ENCODE results near the gene SNX32.
"Not testable (repeated sequence)": the region's sequence is repeated elsewhere in the genome, so short reads cannot be mapped to it uniquely, and the experiment has no call there.

SNX32 gene

DNA sequence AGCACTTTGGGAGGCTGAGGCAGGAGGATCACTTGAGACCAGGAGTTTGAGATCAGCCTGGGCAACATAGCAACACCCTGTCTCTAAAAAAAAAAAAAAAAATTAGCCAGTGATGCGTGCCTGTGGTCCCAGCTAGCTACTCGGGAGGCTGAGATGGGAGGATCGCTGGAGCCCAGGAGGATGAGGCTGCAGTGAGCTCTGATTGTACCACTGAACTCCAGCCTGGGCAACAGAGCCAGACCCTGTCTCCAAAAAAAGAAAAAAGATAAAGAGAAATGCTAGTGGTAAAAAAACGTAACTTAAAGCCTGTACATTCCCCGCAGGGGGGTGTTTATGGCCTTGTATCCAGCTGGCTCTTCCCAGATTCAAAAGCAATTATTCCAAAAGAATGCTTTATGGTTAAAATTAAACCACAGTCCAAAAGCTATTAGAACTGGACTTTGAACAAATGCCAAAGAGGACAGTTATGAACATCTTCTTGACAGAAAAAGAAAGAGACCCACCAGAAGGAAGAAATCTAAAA lies 16.4 kb upstream of the SNX32 start:
- peak overlapping the region; percentile 62 for H3K4me3 ChIP-seq (ENCODE audit: low read length)
- no peak for DNase-seq (ENCODE audit: low read depth, low spot score)

DNA sequence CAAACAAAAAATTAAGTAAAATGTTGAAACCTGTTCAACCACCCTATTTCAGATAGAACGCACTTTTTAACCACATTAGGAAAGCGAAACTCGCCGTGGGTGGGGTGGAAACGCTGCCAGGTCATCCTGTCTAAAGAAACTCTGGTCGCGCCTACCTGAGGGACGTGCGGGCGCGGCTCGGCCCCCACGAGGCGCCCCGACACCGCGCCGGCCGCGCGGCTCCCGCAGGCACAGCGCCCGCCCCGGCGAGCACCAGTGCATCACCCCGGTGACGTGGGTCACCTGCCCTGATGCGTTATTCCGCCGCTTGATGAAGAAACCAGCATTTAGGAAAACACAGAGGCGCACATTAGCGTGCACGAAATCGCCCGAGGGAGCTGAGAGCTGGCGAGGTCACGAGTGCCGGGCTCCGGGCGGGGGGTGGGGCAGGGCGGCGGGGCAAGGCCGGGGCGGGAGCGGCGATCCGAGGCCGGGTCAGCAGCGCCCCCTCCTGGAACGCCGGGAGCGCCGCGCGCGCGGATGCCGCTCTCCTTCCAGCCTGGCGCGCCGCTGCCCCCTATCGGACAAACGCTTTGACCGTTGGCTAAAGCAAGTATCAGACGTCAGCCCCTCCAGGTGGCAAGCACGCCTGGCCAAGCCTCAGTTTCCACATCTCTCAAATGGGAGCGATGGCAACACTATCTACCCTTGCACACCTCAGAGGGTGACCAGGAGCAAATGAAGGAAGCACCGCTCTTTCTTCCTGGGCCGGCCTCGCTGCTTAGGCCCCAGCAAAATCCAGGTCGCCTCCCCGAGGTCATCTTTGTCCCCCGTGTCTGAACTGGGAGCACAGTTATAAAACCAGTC lies 15.7 kb upstream of the SNX32 start:
- peak; percentile 67 for DNase-seq (ENCODE audit: low read depth, low spot score)
- peak overlapping the region; percentile 62 for H3K4me3 ChIP-seq (ENCODE audit: low read length)

DNA sequence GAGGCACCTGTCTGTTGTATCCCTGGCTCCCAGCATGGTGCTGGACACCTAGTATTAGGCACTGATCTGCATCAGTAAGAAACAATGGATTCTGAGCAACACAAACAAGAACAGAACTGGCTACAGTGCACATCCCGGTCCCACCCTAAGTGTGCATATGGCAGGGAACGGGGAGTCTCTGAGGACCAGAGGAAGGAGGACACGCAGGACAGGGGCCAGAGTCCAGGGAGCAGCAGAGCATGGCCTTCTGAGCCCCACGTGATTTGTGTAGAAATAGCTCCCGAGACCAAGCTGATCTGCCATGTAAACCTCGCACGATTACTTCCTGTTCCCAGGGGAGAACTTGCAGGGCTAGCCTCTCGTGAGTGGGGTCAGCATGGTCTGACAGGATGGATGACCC lies 12.7 kb upstream of the SNX32 start:
- DNase-seq (ENCODE audit: low read depth, low spot score), result no peak
- no peak overlapping the region for H3K4me3 ChIP-seq (ENCODE audit: low read length)

DNA sequence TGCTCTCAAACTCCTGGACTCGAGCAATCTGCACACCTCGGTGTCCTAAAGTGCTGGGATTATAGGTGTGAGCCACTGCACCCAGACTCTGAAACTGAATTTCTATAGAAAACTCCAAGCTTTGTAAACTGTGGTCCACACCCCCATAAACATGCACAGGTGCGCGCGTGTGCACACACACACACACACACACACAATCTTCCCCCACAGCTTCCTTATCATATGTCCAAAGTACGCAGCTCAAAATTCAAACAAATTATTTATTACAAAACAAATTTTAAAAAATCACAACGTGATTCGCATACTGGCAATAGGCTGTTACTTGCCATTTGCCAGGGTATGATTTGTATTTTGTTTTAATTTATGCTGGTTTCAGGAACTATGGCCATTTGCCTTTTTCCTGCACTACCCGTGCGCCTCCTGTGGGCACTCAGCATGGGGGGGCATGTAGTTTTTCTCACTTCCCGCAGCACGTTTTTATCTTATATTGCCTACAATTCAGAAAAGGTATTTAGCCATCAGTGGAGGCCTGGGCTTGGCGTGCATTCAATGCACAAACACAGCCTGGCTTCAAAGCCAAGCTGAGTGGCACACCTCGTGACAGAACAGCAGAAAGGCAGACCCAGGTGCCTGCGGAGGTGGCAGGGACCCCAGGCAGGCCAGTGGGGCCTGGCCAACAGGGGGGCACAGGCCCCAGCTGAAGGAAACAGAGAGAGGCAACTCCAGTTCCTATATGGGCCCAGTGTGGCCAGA lies 10.8 kb upstream of the SNX32 start:
- no peak for DNase-seq (ENCODE audit: low read depth, low spot score)
- no peak overlapping the region for H3K4me3 ChIP-seq (ENCODE audit: low read length)

DNA sequence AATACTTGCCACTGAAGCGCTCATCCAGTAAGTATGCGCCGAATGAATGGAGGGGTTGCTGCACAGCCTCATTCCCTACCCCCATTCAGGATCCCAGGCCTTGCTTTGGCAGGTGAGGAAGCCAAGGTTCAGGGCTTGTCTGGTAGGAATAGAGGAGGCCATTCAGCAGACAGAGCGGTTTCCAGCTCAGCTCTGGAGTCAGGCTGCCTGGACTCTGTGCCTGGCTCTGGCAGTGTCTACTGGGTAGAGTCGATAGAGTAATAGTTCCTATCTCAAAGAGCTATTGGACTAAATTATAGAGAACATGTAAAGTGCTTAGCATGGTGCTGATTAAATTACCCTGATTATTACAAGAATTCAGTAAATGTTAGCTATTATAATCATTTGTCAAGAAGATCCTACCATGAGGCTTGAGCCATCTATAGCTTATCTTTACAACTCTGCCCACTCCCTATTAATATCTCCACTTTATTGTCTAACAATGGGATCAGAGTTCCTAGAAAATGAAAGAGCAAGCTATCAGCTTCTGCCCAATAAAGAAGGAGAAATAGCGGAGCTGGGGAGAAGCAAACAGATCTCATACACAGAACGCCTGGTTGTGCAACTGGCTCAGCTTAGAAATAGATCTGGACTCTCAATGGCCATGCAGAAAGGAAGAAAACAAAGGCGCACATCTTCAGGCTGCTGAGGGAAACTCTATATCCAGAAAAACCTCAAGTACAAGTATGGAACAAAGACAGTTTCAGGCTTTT lies 6.6 kb upstream of the SNX32 start:
- H3K4me3 ChIP-seq (ENCODE audit: low read length), result no peak overlapping the region
- no peak for DNase-seq (ENCODE audit: low read depth, low spot score)

DNA sequence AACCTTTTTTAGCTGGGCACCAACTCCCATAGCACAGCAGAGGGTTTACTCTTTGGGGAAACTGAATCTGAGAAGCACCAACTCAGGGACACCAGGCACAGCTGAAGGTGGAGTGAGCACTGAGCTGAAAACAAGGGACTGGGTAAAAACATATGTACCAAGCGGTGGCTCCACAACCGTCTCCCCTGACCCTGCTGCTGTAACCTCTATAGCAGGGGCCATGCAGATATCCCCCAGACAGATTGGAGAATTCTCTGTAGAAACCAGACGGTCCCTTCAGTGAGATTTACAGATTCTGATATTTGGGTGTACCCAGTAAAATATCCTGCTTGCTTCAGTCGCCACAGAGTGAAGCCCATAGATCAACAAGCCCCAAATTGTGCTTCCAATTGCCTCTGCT lies 4.3 kb upstream of the SNX32 start:
- no peak for DNase-seq (ENCODE audit: low read depth, low spot score)
- H3K4me3 ChIP-seq (ENCODE audit: low read length), result no peak overlapping the region

DNA sequence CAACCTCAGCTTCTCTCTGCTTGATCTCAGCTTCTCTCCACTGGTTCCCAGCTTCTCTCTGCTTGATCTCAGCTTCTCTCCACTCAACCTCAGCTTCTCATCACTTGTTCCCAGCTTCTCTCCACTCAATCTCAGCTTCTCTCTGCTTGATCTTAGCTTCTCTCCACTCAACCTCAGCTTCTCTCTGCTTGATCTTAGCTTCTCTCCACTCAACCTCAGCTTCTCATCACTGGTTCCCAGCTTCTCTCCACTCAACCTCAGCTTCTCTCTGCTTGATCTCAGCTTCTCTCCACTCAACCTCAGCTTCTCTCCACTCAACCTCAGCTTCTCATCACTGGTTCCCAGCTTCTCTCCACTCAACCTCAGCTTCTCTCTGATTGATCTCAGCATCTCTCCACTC lies 1.5 kb upstream of the SNX32 start:
- not testable (repeated sequence) for DNase-seq (ENCODE audit: low read depth, low spot score); H3K4me3 ChIP-seq (ENCODE audit: low read length)

DNA sequence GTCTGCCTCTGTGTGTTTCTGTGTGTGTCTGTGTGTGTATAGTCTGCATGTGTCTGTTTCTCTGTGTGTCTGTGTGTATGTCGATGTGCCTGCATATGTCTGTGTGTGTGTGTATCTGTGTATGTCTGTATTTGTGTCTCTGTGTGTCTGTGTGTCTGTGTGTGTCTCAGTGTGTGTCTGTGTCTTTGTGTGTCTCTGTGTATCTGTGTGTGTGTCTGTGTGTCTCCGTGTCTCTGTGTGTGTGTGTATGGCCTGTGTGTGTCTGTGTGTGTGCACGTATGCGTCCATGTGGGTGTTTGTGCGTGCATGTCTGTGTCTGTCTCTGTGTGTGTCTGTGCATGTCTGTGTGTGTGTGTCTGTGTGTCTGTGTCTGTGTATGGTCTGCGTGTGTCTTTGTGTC lies 439 bp downstream of the SNX32 start:
- DNase-seq (ENCODE audit: low read depth, low spot score), result no peak
- peak overlapping the region; percentile 60 for H3K4me3 ChIP-seq (ENCODE audit: low read length)

DNA sequence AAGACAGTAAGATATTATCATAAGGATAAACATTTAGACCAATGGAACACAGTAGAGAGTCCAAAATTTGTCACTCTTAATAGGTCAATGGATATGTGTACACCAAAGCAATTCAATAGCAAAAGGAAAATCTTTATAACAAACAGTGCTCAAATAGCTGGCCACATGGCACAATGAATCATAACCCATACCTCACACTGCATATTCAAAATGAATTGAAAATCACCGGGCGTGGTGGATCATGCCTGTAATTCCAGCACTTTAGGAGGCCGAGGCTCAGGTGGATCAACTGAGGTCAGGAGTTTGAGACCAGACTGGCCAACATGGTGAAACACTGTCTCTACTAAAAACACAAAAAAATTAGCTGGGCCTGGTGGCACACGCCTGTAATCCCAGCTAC lies 8.4 kb downstream of the SNX32 start:
- no peak overlapping the region for H3K4me3 ChIP-seq (ENCODE audit: low read length)
- DNase-seq (ENCODE audit: low read depth, low spot score), result no peak

DNA sequence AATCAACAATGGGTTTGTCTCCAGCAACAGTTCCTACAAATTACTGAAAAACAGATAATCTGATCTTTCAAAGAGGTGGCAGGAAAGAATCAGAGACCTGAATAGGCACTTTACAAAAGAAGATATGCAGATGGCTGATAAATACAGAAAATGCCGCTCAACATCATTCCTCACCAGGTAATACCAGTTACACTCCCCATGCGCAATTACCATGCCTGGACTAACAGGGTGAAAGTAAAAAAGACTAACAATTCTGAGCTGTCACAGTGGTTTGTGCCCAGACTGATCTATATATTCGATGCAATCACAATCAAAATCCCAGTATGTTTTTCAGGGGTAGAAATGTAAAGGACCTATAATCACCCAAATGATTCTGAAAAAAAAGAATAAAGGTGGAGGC lies 10.0 kb downstream of the SNX32 start:
- no peak overlapping the region for H3K4me3 ChIP-seq (ENCODE audit: low read length)
- DNase-seq (ENCODE audit: low read depth, low spot score), result no peak

DNA sequence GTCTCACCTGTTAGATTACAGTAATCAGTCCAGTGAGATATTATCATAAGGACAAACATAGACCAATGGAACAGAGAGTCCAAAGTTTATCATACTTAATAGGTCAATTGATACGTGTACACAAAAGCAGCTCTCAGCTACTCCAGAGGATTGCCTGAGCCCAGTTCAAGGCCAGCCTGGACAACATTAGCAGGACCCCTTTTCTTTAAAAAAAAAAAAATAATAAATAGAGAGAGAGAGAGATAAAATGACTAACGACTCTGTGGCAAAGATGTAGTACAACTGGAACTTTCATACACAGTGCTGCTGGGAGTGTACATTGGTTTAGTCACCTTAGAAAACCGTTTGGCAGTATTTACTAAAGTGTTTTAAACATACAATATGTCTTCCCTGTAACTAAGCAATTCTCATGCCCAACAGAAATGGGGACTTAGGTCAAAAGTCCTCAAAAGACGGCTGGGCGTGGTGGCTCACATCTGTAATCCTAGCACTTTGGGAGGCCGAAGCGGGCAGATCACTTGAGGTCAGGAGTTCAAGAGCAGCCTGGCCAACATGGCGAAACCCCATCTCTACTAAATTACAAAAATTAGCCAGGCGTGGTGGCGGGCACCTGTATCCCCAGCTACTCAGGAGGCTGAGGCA lies 10.6 kb downstream of the SNX32 start:
- no peak overlapping the region for H3K4me3 ChIP-seq (ENCODE audit: low read length)

DNA sequence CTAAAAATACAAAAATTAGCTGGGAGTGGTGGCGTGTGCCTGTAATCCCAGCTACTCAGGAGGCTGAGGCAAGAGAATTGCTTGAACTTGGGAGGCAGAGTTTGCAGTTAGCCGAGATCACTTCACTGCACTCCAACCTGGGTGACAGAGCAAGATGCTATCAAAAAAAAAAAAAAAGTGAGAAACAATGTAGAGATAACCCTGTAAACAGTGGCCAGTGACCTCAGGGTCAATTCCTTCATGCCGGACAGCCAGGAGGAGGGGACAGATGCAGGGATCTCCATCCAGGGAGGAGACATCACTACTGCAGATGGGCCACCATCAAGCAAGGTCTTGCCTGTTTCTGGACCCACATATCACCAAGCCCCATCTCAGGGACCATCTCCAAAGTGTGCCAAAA lies 14.0 kb downstream of the SNX32 start:
- no peak overlapping the region for H3K4me3 ChIP-seq (ENCODE audit: low read length)
- DNase-seq (ENCODE audit: low read depth, low spot score), result no peak

More for the DNA sequence above, 10.6 kb downstream of the SNX32 start:
- no peak for DNase-seq (ENCODE audit: low read depth, low spot score)

DNA sequence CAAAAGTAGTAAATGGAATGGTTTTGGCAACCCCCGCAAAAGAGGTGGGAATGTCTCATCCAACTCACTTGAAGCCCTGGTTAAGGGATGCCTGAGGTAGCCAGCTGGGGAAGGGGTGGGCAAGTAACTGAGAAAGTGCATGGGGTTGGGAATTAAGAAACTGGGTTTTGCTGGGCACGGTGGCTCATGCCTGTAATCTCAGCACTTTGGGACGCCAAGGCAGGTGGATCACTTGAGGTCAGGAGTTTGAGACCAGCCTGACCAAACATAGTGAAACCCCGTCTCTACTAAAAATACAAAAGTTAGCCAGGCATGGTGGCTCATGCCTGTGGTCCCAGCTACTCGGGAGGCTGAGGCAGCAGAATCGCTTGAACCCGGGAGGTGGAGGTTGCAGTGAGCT lies 14.9 kb downstream of the SNX32 start:
- not testable (repeated sequence) for DNase-seq (ENCODE audit: low read depth, low spot score); H3K4me3 ChIP-seq (ENCODE audit: low read length)

DNA sequence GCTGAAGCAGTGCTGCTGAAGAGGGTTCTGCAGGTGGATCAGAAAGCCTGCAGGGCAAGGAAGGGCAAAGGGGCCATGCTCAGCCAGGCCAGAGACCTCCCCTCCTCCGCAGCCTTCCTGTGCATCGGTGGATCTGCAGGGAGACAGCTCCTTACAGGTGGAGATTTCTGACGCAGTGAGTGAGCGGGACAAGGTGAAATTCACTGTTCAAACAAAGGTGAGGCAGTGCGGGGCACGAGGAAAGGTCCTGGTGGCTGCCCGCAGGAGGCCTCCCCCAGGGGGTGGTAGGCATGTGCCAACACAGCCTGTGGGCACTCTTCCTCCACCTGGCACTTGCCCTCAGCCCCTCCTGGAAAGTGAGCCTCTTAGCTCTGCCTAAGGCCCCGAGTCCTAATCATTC lies 15.6 kb downstream of the SNX32 start:
- DNase-seq (ENCODE audit: low read depth, low spot score), result no peak
- no peak overlapping the region for H3K4me3 ChIP-seq (ENCODE audit: low read length)

DNA sequence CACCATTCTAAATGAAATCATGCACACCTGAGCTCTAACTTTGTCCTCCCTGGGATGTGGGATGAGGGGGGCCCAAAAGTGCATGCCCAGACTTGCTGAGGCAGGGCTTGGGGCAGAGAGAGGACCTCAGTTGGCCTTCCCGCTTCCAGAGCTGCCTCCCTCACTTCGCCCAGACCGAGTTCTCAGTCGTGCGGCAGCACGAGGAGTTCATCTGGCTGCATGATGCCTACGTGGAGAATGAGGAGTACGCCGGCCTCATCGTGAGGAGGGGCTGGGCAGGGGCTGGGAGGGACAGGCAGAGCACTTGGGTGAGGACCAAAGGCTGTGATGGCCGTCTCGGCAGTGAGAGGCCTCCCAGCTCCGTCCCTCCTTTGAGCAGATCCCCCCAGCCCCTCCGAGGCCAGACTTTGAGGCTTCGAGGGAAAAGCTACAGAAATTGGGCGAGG lies 16.0 kb downstream of the SNX32 start:
- no peak overlapping the region for H3K4me3 ChIP-seq (ENCODE audit: low read length)
- DNase-seq (ENCODE audit: low read depth, low spot score), result no peak

DNA sequence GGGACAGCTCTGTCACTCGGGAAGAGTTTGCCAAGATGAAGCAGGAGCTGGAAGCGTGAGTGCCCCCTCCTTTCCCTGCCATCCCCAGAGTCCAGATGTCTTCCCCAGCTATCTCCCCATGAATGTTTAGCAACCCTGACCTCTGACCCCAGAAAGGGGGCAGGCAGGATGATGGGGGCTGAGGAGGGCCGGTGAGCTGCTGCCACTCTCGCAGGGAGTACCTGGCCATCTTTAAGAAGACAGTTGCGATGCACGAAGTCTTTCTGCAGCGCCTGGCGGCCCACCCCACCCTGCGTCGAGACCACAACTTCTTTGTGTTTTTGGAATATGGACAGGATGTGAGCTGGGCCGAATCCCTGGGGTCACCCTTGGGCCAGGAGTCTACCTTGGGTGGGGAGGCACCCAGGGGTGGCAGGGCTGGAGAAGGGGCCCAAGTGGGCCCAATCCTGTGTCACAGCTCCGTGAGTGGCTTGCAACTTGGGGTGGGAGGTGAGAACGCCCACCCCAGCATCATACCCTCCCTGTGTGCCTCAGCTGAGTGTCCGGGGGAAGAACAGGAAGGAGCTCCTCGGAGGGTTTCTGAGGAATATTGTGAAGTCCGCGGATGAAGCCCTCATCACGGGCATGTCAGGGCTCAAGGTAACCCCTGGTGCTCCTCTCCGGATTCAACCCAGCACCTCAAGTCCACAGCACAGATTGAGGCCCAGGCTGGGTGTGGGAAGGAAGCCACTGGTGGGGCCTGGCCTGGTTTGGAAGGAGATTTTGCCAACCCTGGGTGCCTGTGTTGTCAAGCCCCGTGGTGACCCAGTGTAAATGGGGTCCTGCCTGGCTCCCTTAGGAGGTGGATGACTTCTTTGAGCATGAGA lies 16.7 kb downstream of the SNX32 start:
- H3K4me3 ChIP-seq (ENCODE audit: low read length), result no peak overlapping the region
- DNase-seq (ENCODE audit: low read depth, low spot score), result no peak

DNA sequence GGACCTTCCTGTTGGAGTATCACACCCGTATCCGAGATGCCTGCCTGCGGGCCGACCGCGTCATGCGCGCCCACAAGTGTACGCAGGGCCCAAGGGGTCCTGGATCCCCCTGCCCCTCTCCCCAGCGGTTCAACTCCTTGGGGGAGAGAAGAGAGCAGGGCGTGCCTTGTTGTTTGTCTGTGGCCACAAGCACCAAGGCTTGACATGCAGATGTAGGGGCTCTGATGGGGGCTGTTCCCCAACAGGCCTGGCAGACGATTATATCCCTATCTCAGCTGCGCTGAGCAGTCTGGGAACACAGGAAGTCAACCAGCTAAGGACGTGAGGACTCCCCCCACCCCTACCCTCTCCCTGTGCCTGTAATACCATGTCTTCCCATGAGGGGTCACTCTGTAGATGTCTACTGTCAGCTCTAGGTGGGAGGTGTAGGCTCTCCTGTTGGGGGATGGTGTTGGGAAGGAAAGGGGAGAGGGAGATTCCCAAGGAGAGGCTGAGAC lies 17.4 kb downstream of the SNX32 start:
- no peak overlapping the region for H3K4me3 ChIP-seq (ENCODE audit: low read length)
- DNase-seq (ENCODE audit: low read depth, low spot score), result no peak

All from Jurkat, Clone E6-1 (cell line).